Mesendoderm (in vitro differentiated cells): ENCODE measurements around the gene ADK.

ENCODE experiments used
- DNase-seq: peaks from one replicate; pipeline ENCODE4 v3.0.0; 2013
- H2AK5ac ChIP-seq: 2 replicates; pipeline ENCODE4 v1.6.1; 2013; ENCODE audit warnings: low read length, inconsistent platforms
- H2BK120ac ChIP-seq: 2 replicates; pipeline ENCODE4 v1.6.1; 2013; ENCODE audit warnings: low read depth, mild to moderate bottlenecking, low read length, moderate library complexity, mixed read lengths
- H2BK15ac ChIP-seq: replicated peaks from 2 replicates; pipeline ENCODE4 v1.6.1; 2013; ENCODE audit warnings: low read depth, mild to moderate bottlenecking, moderate library complexity
- H2BK5ac ChIP-seq: 2 replicates; pipeline ENCODE4 v1.6.1; 2013; ENCODE audit warnings: low read length, inconsistent platforms
- H3K18ac ChIP-seq: 2 replicates; pipeline ENCODE4 v1.6.1; 2013; ENCODE audit warnings: mild to moderate bottlenecking, low read length, mixed read lengths
- H3K23ac ChIP-seq: one replicate; pipeline ENCODE4 v1.6.1; 2013; ENCODE audit warnings: low read length
- H3K27ac ChIP-seq: 2 replicates; pipeline ENCODE4 v1.5.1; 2013; ENCODE audit warnings: low read depth, mild to moderate bottlenecking, inconsistent platforms, low read length, moderate library complexity
- H3K27me3 ChIP-seq: 2 replicates; pipeline ENCODE4 v1.6.1; 2013; ENCODE audit warnings: low read length, control low read depth, mild to moderate bottlenecking, inconsistent platforms; ENCODE audit not compliant: insufficient read depth, poor library complexity
- H3K36me3 ChIP-seq: 2 replicates; pipeline ENCODE4 v1.6.1; 2013; ENCODE audit warnings: low read length, inconsistent platforms; ENCODE audit not compliant: control insufficient read depth, insufficient read depth
- H3K4ac ChIP-seq: one replicate; pipeline ENCODE4 v1.6.1; 2013; ENCODE audit warnings: low read depth, mild to moderate bottlenecking, low read length, moderate library complexity
- H3K4me1 ChIP-seq: 2 replicates; pipeline ENCODE4 v1.6.1; 2013; ENCODE audit warnings: low read depth, low read length, inconsistent platforms; ENCODE audit not compliant: control insufficient read depth
- H3K4me2 ChIP-seq: 2 replicates; pipeline ENCODE4 v1.6.1; 2013; ENCODE audit warnings: low read length
- H3K4me3 ChIP-seq: 2 replicates; pipeline ENCODE4 v1.5.1; 2013; ENCODE audit warnings: mild to moderate bottlenecking, low read length
- H3K56ac ChIP-seq: one replicate; pipeline ENCODE4 v1.6.1; 2013; ENCODE audit warnings: low read length
- H3K79me1 ChIP-seq: 2 replicates; pipeline ENCODE4 v1.6.1; 2013; ENCODE audit warnings: low read length, inconsistent platforms
- H3K79me2 ChIP-seq: 2 replicates; pipeline ENCODE4 v1.6.1; 2013; ENCODE audit warnings: mild to moderate bottlenecking, low read length; ENCODE audit not compliant: control insufficient read depth, insufficient read depth
- H3K9ac ChIP-seq: 2 replicates; pipeline ENCODE4 v1.6.1; 2013; ENCODE audit warnings: low read length, inconsistent platforms
- H4K5ac ChIP-seq: one replicate; pipeline ENCODE4 v1.6.1; 2013; ENCODE audit warnings: low read length
- H4K8ac ChIP-seq: one replicate; pipeline ENCODE4 v1.6.1; 2013; ENCODE audit warnings: low read depth, mild to moderate bottlenecking, control low read depth, low read length, moderate library complexity
- WGBS: extraction: QIAGEN DNeasy Blood & Tissue Kit; methylation state at CpG from one replicate; pipeline ENCODE4 v1.1.7; 2013; ENCODE audit warnings: low lambda C conversion rate, missing lambda C conversion rate; ENCODE audit not compliant: insufficient coverage; ENCODE audit errors: extremely low coverage; 5-methylcytosine and 5-hydroxymethylcytosine counted together

Gene ADK

GRCh38 chr10:74282848-74283210, 131.8 kb downstream of the ADK start:
- no peak overlapping the region for H3K27ac ChIP-seq
- no peak overlapping the region for H3K4me3 ChIP-seq
- no peaks in the 10 kb centered on the region for H3K36me3 ChIP-seq
- H2BK120ac ChIP-seq: no peak overlapping the region
- no peak overlapping the region for H3K18ac ChIP-seq
- H3K4me2 ChIP-seq: no peak overlapping the region
- no peaks in the 10 kb centered on the region for H3K27me3 ChIP-seq
- no peak overlapping the region for H3K4ac ChIP-seq
- H3K9ac ChIP-seq: no peak overlapping the region
- no peak overlapping the region for H2AK5ac ChIP-seq
- H3K4me1 ChIP-seq: no peaks in the 10 kb centered on the region
- H2BK15ac ChIP-seq: no peak overlapping the region
- no CpG with 5 or more reads among the region's 2 CpGs for WGBS
- H4K5ac ChIP-seq: no peak overlapping the region
- no peaks in the 10 kb centered on the region for H3K79me2 ChIP-seq
- DNase-seq: no peak
- no peak overlapping the region for H3K23ac ChIP-seq
- no peak overlapping the region for H4K8ac ChIP-seq
- H3K56ac ChIP-seq: no peak overlapping the region
- H2BK5ac ChIP-seq: no peak overlapping the region
- H3K79me1 ChIP-seq: no peaks in the 10 kb centered on the region

DNA sequence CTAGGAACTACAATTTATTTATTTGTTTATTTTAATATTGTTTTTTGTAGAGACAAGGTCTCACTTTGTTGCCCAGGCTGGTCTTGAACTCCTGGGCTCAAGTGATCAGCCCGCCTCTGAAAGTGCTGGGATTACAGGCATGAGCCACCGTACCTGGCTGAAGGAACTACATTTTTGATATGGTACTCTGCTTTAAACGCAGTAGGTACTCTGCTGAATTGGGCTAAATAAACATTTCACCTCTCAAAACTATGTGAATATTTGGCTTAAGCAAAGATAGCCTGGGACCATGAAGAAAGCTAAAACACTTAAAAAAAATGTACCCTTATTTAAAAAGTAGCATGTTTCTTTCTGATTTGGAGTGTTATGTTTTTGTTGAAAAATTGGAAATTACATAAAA, 138.2 kb downstream of the ADK start:
- no peaks in the 10 kb centered on the region for H3K79me1 ChIP-seq
- H3K9ac ChIP-seq: no peak overlapping the region
- no peaks in the 10 kb centered on the region for H3K36me3 ChIP-seq
- no peak overlapping the region for H3K4me3 ChIP-seq
- H2BK5ac ChIP-seq: no peak overlapping the region
- H2BK15ac ChIP-seq: no peak overlapping the region
- no peak overlapping the region for H3K23ac ChIP-seq
- no peak for DNase-seq
- no peak overlapping the region for H3K56ac ChIP-seq
- no CpG with 5 or more reads among the region's 3 CpGs for WGBS
- no peaks in the 10 kb centered on the region for H3K4me1 ChIP-seq
- H4K5ac ChIP-seq: no peak overlapping the region
- H2AK5ac ChIP-seq: no peak overlapping the region
- H3K27me3 ChIP-seq: no peaks in the 10 kb centered on the region
- no peak overlapping the region for H3K27ac ChIP-seq
- no peaks in the 10 kb centered on the region for H3K79me2 ChIP-seq
- no peak overlapping the region for H3K4me2 ChIP-seq
- H3K4ac ChIP-seq: no peak overlapping the region
- H3K18ac ChIP-seq: no peak overlapping the region
- no peak overlapping the region for H2BK120ac ChIP-seq
- no peak overlapping the region for H4K8ac ChIP-seq

DNA sequence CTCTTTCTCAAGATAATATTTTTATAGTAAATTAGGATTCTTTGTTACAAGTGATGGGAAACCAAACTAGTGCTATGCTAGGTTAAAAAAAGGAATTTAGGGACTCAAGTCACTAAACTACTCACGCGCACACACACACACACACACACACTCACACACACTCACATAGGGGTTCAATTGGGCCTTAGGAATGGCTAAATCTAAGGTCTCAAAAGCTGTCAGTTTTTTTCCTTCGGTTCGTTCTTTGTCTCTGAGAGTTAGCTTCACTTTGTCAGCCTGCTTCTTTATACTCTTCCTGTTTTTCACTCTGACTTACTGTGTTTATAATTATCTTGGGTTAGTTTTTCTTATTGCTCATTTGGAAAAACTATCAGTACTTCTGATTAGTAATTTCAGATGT, 138.9 kb downstream of the ADK start:
- no peak overlapping the region for H4K5ac ChIP-seq
- no peaks in the 10 kb centered on the region for H3K79me2 ChIP-seq
- H3K9ac ChIP-seq: no peak overlapping the region
- no peak overlapping the region for H3K23ac ChIP-seq
- H3K56ac ChIP-seq: no peak overlapping the region
- H3K27ac ChIP-seq: no peak overlapping the region
- no peak overlapping the region for H3K4me2 ChIP-seq
- no peaks in the 10 kb centered on the region for H3K4me1 ChIP-seq
- H3K4me3 ChIP-seq: no peak overlapping the region
- H3K79me1 ChIP-seq: no peaks in the 10 kb centered on the region
- H4K8ac ChIP-seq: no peak overlapping the region
- H2BK5ac ChIP-seq: no peak overlapping the region
- DNase-seq: no peak
- H2BK15ac ChIP-seq: no peak overlapping the region
- H2AK5ac ChIP-seq: no peak overlapping the region
- H3K18ac ChIP-seq: no peak overlapping the region
- no CpG with 5 or more reads among the region's 4 CpGs for WGBS
- no peaks in the 10 kb centered on the region for H3K27me3 ChIP-seq
- H3K4ac ChIP-seq: no peak overlapping the region
- H3K36me3 ChIP-seq: no peaks in the 10 kb centered on the region
- H2BK120ac ChIP-seq: no peak overlapping the region

GRCh38 chr10:74290708-74291107, 139.7 kb downstream of the ADK start:
- no CpG with 5 or more reads among the region's 1 CpG for WGBS
- no peak overlapping the region for H2BK5ac ChIP-seq
- H3K4me3 ChIP-seq: no peak overlapping the region
- H3K56ac ChIP-seq: no peak overlapping the region
- no peaks in the 10 kb centered on the region for H3K4me1 ChIP-seq
- H3K4me2 ChIP-seq: no peak overlapping the region
- H3K36me3 ChIP-seq: no peaks in the 10 kb centered on the region
- H2BK120ac ChIP-seq: no peak overlapping the region
- no peak overlapping the region for H4K8ac ChIP-seq
- no peaks in the 10 kb centered on the region for H3K27me3 ChIP-seq
- no peak overlapping the region for H4K5ac ChIP-seq
- no peaks in the 10 kb centered on the region for H3K79me2 ChIP-seq
- no peak overlapping the region for H3K9ac ChIP-seq
- H3K23ac ChIP-seq: no peak overlapping the region
- H3K4ac ChIP-seq: no peak overlapping the region
- DNase-seq: no peak
- H3K79me1 ChIP-seq: no peaks in the 10 kb centered on the region
- H3K27ac ChIP-seq: no peak overlapping the region
- no peak overlapping the region for H2BK15ac ChIP-seq
- no peak overlapping the region for H2AK5ac ChIP-seq
- H3K18ac ChIP-seq: no peak overlapping the region

DNA sequence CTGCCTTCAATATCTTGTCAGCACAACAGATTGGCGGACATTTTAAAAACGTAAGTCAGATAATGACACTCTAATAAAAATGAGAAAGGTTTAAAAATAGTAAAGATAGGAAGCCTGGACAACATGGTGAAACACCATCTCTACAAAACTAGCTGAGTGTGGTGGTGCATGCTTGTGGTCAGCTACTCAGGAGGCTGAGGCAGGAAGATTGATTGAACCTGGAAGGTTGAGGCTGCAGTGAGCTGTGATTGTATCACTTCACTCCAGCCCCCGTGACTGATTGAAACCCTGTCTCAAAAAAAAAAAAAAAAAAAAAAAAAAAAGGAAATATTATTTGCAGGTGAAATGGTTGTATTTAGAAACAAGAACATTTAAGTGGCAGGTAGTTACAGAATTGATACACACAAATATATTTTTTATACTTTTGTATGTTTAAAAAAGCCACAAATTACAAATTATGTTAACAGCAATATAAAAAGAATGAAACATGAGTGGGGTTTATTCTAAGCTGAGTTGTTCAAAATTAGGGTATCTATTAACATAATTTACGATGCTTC, 141.9 kb downstream of the ADK start:
- Histone ChIP-seq H2AK5ac (no peak overlapping the region), H3K23ac (no peak overlapping the region), H3K4ac (no peak overlapping the region), H3K27ac (no peak overlapping the region), H2BK15ac (no peak overlapping the region), H2BK120ac (no peak overlapping the region), H3K56ac (no peak overlapping the region), H2BK5ac (no peak overlapping the region), H3K18ac (no peak overlapping the region), H3K79me1 (no peaks in the 10 kb centered on the region), H3K36me3 (no peaks in the 10 kb centered on the region), H3K9ac (no peak overlapping the region), H4K5ac (no peak overlapping the region), H3K4me2 (no peak overlapping the region), H4K8ac (no peak overlapping the region), H3K27me3 (no peaks in the 10 kb centered on the region), H3K79me2 (no peaks in the 10 kb centered on the region), H3K4me3 (no peak overlapping the region), H3K4me1 (no peaks in the 10 kb centered on the region)
- no peak for DNase-seq
- WGBS: no CpG with 5 or more reads among the region's 4 CpGs

DNA sequence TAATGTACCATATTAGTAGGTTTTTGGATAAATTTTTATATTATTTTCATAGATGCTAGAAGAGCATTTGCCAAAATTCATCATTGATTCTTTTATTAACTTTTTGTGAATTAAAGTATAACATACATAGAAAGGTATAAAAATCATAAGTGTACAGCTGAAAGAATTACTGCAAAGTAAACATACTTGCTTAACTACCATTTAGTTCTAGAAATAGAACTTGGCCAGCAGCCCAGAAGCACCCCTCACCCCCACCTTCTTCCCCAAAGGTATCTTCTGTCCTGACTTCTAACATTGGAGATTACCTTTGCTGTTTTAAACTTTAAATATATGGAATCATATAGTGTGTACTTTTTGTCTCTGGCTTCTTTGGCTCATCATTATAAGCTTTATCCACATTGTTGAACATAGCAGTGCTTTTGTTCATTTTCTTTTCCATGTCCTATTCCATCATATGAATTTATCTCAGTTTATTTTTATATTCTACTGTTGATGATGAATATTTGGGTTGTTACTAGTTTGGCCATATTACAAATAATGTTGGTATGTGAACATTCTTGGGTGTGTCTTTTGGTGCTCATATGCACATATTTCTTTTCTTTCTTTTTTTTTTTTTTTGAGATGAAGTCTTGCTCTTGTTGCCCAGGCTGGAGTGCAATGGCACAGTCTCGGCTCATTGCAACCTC, 142.8 kb downstream of the ADK start:
- WGBS: no CpG with 5 or more reads among the region's 1 CpG
- no peak overlapping the region for H2AK5ac ChIP-seq
- no peak overlapping the region for H2BK15ac ChIP-seq
- no peak overlapping the region for H3K4me3 ChIP-seq
- no peak overlapping the region for H3K23ac ChIP-seq
- no peaks in the 10 kb centered on the region for H3K4me1 ChIP-seq
- no peak overlapping the region for H3K27ac ChIP-seq
- no peak overlapping the region for H2BK120ac ChIP-seq
- H3K56ac ChIP-seq: no peak overlapping the region
- DNase-seq: no peak
- no peak overlapping the region for H3K4ac ChIP-seq
- no peaks in the 10 kb centered on the region for H3K79me1 ChIP-seq
- H2BK5ac ChIP-seq: no peak overlapping the region
- no peak overlapping the region for H4K5ac ChIP-seq
- no peak overlapping the region for H3K18ac ChIP-seq
- H3K4me2 ChIP-seq: no peak overlapping the region
- H4K8ac ChIP-seq: no peak overlapping the region
- no peaks in the 10 kb centered on the region for H3K36me3 ChIP-seq
- H3K27me3 ChIP-seq: no peaks in the 10 kb centered on the region
- no peak overlapping the region for H3K9ac ChIP-seq
- no peaks in the 10 kb centered on the region for H3K79me2 ChIP-seq
